Omental fat pad (tissue), 4 donors: ENCODE results near the gene KAT8. TPM values are rescaled to one million over a fixed set of nuclear protein-coding genes. Genes with fewer than 3 reads are reported as not detected.
A peak's percentile ranks its signal among the peaks of the same experiment; 100 is the strongest.
"Not testable (repeated sequence)": the region's sequence is repeated elsewhere in the genome, so short reads cannot be mapped to it uniquely, and the experiment has no call there.

Source experiments
- ATAC-seq: fragments of 150-250 bp; one replicate; pipeline ENCODE4 v1.9.1; 2016; ENCODE audit warnings: mild to moderate bottlenecking, moderate library complexity; ENCODE audit not compliant: low FRiP score
- DNase-seq: peaks from one replicate; pipeline ENCODE4 v3.0.0-alpha.2; 2019; ENCODE audit warnings: low spot score
- CTCF ChIP-seq, 3 donors: fragments of 450-650 bp; IDR thresholded peaks; one replicate each; pipeline ENCODE4 v1.5.1; 2016 to 2017; ENCODE audit warnings: antibody characterized with exemption in 3 of 3, mild to moderate bottlenecking in 3 of 3, moderate library complexity in 2 of 3
- total RNA-seq, 4 donors: library from RNA; depleted of rRNA; stranded (reverse); fragments of >200 nt; gene quantifications; one replicate each; pipeline ENCODE4 v1.1.0, GENCODE V29; 2016

KAT8 gene
- total RNA-seq, 4 donors from 2014 or later, result 39.4 to 72.2 (median 49.1) TPM

- DNase-seq, result peak; percentile 62
- TF ChIP-seq CTCF (IDR thresholded peaks at IDR 0.05), result no peak
- ATAC-seq, result peak; percentile 57
Observed at GRCh38 chr16:31138621-31139578, 21.4 kb downstream of the KAT8 start.

GRCh38 chr16:31141071-31141469 lies 23.6 kb downstream of the KAT8 start:
- not testable (repeated sequence) for DNase-seq, ATAC-seq

DNA sequence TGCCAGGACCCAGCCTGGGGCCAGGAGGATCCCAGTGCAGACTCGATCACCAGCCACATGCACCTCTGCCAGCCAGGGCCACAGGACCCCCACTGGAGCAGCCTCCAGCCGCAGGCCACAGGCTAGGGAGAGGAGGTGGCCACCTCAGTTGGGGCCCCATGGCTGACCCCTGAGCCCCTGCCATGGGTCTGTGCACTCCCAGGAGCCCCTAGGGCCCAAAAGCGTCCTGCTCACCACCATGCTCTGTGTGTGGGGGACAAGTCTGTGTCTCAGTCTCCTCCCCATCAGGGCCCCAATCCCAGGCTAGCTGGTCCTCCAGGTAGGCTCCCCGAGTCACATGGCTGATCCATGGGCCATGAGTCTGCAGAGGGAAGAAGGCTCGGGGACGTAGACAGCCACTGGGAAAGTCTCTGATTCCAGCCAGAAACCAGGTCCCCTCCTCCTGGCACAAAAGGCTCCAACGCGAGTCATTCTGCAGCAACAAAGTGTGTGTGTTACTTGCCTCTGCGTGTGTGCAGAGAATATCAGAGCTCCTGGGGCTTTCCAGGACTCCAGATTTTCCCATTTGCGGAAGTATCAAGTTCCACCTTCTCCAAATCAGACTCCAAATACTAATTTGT lies 24.1 kb downstream of the KAT8 start:
- no peak for TF ChIP-seq CTCF (IDR thresholded peaks at IDR 0.05)
- DNase-seq (no peak), ATAC-seq (peak; percentile 5)

DNA sequence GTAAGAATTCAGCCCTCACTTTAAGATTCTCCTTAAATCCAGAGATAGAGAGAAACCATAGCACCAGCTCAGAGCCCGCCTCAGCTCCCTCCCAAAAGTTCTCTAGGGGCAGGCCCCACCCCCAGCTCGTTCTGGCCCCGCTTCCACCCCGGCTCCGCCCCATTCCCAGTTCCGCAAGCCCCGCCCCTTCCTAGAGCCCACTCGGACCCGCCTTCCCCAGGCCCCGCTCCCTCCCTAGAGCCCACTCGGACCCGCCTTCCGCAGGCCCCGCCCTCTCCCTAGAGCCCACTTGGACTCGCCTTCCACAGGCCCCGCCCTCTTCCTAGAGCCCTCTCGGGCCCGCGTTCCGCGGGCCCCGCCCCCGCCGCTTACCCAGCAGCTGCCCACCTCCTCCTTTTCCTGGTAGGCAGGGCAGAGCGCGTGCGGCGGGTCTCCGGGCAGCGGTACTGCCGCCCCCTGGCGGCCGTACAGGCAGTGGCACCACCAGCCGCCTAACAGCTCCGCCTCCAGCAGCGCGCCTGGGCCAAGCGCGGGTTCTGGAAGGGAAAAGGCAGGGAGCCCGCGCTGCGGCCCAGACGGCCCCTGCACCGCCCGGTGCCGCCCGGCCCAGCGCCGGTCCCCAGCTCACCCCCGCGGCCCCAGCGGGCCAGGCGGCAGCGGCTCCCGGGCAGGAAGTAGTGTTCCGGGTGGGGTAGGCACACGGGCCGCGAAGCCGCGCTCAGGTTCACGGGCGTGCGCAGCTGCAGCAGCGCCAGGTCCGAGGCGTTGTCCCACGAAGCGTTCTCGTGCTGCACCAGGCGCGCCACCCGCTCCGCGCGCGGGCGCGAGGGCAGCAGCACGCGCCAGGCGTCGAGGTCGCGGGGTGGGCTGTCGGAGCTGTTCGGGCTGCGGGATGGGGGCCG lies 24.9 kb downstream of the KAT8 start:
- peak; percentile 93 for DNase-seq
- peak; percentile 97 for ATAC-seq
- TF ChIP-seq CTCF (IDR thresholded peaks at IDR 0.05), result peak in 2 of 3 donors; percentile 98 to 99

GRCh38 chr16:31143011-31143693 lies 25.7 kb downstream of the KAT8 start:
- no peak for ATAC-seq
- DNase-seq, result no peak
- no peak for TF ChIP-seq CTCF (IDR thresholded peaks at IDR 0.05)

- DNase-seq (no peak), ATAC-seq (no peak)
- TF ChIP-seq CTCF (IDR thresholded peaks at IDR 0.05), result no peak
Observed at GRCh38 chr16:31143694-31144148, 26.3 kb downstream of the KAT8 start.

- DNase-seq, ATAC-seq: not testable (repeated sequence)
Observed at GRCh38 chr16:31144418-31144817, 27.0 kb downstream of the KAT8 start.
